Testis (tissue), 3 donors: ENCODE measurements around the gene XAF1. TPM values are rescaled to one million over a fixed set of nuclear protein-coding genes. Genes with fewer than 3 reads are reported as not detected.

Experiments used
- DNase-seq: peaks from one replicate; pipeline ENCODE4 v3.0.0-alpha.2; 2019
- H3K27ac ChIP-seq, 2 donors: fragments of 200-600 bp; sonication (generic); one replicate each; pipeline ENCODE4 v1.5.1; 2019
- H3K27me3 ChIP-seq: fragments of 200-600 bp; sonication (generic); one replicate; pipeline ENCODE4 v1.5.1; 2019
- H3K36me3 ChIP-seq: fragments of 200-600 bp; sonication (generic); one replicate; pipeline ENCODE4 v1.5.1; 2017; ENCODE audit warnings: low read depth; ENCODE audit errors: missing control alignments
- H3K4me1 ChIP-seq: fragments of 200-600 bp; sonication (generic); one replicate; pipeline ENCODE4 v1.5.1; 2019
- H3K4me3 ChIP-seq, 2 donors: fragments of 200-600 bp; sonication (generic); one replicate each; pipeline ENCODE4 v1.5.1; 2017 to 2019
- H3K9me3 ChIP-seq: fragments of 200-600 bp; sonication (generic); one replicate; pipeline ENCODE4 v1.5.1; 2017
- POLR2A ChIP-seq: fragments of 450-650 bp; IDR thresholded peaks from one replicate; pipeline ENCODE4 v1.6.1; 2017; ENCODE audit warnings: antibody characterized with exemption, mild to moderate bottlenecking, moderate library complexity
- WGBS, 2 donors: methylation state at CpG; one replicate each; pipeline ENCODE4 v1.1.5; 2018; 5-methylcytosine and 5-hydroxymethylcytosine counted together
- intact Hi-C: fragments of 100-400 bp; cut with DNase I; formaldehyde crosslinking; loops from one replicate; pipeline ENCODE4 v1.15.1; 2023; ENCODE audit warnings: low total_unique reads
- polyA plus RNA-seq: library from polyadenylated mRNA; stranded (reverse); fragments of 350-450 nt; fragmentation: Illumina TruSeq; extraction: RNeasy Lipid Tissue Mini Kit (QIAGEN cat#74804); gene quantifications from one replicate; pipeline ENCODE4 v1.2.3, GENCODE V29; 2014; ENCODE audit warnings: low read depth, low replicate concordance; ENCODE audit not compliant: insufficient read depth
- total RNA-seq, 2 donors: library from RNA; depleted of rRNA; stranded (reverse); fragments of >200 nt; gene quantifications; one replicate each; pipeline ENCODE4 v1.2.3, GENCODE V29; 2016
- TF ChIP-seq, protein P1 (sequence below), 3 experiments: fragments of 450-650 bp in 2 of 3; fragments of 200-600 bp in 1 of 3; sonication (generic) in 1 of 3; IDR thresholded peaks; one replicate each; pipeline ENCODE4 v1.5.1; 2016 to 2019; ENCODE audit warnings: antibody characterized with exemption in 3 of 3, mild to moderate bottlenecking in 2 of 3, moderate library complexity in 1 of 3

Gene XAF1
- total and polyA plus RNA-seq, 3 donors from 2014 or later = 10.4 to 39.6 (median 26.8) TPM

GRCh38 chr17:6755281-6755680 is 565 bp upstream of the XAF1 start:
- Histone ChIP-seq H3K36me3 (no peaks in the 10 kb centered on the region), H3K27me3 (no peaks in the 10 kb centered on the region), H3K4me1 (peaks cover 30% of the 10 kb centered on the region), H3K27ac (peak overlapping the region; percentile 87 to 91), H3K9me3 (no peaks in the 10 kb centered on the region), H3K4me3 (peak overlapping the region; percentile 43 to 66)
- TF ChIP-seq POLR2A = no peak
- TF ChIP-seq, protein P1, sequence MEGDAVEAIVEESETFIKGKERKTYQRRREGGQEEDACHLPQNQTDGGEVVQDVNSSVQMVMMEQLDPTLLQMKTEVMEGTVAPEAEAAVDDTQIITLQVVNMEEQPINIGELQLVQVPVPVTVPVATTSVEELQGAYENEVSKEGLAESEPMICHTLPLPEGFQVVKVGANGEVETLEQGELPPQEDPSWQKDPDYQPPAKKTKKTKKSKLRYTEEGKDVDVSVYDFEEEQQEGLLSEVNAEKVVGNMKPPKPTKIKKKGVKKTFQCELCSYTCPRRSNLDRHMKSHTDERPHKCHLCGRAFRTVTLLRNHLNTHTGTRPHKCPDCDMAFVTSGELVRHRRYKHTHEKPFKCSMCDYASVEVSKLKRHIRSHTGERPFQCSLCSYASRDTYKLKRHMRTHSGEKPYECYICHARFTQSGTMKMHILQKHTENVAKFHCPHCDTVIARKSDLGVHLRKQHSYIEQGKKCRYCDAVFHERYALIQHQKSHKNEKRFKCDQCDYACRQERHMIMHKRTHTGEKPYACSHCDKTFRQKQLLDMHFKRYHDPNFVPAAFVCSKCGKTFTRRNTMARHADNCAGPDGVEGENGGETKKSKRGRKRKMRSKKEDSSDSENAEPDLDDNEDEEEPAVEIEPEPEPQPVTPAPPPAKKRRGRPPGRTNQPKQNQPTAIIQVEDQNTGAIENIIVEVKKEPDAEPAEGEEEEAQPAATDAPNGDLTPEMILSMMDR (IDR thresholded peaks at IDR 0.05) = no peak
- WGBS, 2 donors = 49 to 52% methylated on average over 5 of the region's 5 CpGs
- DNase-seq = peak; percentile 61
- intact Hi-C loops = no loop called here

GRCh38 chr17:6756425-6757031 is 682 bp downstream of the XAF1 start:
- no peaks in the 10 kb centered on the region for H3K27me3 ChIP-seq
- H3K4me1 ChIP-seq = peaks cover 30% of the 10 kb centered on the region
- H3K9me3 ChIP-seq = no peaks in the 10 kb centered on the region
- TF ChIP-seq, protein P1 (IDR thresholded peaks at IDR 0.05) = no peak
- TF ChIP-seq POLR2A = no peak
- no peak for DNase-seq
- no peaks in the 10 kb centered on the region for H3K36me3 ChIP-seq
- peak overlapping the region; percentile 43 to 66 for H3K4me3 ChIP-seq
- H3K27ac ChIP-seq = peak overlapping the region; percentile 87 to 91
- 54% methylated on average over 13 of the region's 13 CpGs for WGBS, 2 donors
- intact Hi-C loops = no loop called here

GRCh38 chr17:6757747-6758146 is 1.9 kb downstream of the XAF1 start:
- intact Hi-C loops = no loop called here
- Histone ChIP-seq H3K36me3 (no peaks in the 10 kb centered on the region), H3K4me1 (peaks cover 26% of the 10 kb centered on the region), H3K27me3 (no peaks in the 10 kb centered on the region), H3K4me3 (no peak overlapping the region), H3K27ac (no peak overlapping the region), H3K9me3 (no peaks in the 10 kb centered on the region)
- WGBS, 2 donors = 84 to 94% methylated on average over 2 of the region's 2 CpGs
- DNase-seq = no peak
- TF ChIP-seq, protein P1 (IDR thresholded peaks at IDR 0.05) = no peak
- TF ChIP-seq POLR2A = no peak

DNA sequence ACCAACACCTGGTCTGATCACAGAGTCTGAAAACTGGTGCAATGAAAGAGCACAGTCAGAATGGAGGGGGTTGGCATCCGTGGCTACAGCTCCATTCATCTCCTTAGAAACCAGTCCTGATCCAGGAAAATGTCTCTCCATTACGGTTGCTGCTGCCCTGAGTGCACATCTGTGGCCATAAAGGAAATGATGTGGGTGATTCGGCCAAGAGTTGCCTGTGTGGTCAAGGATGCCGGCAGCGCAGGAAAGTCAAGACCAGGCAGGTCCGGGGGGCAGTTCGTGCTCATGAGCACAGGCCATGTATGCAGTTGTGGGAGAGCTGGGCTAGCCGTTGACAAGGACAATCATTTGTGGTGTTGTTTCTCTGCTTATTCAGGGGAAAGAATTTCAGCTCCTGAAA is 5.9 kb downstream of the XAF1 start:
- 87 to 88% methylated on average over 8 of the region's 8 CpGs for WGBS, 2 donors
- Histone ChIP-seq H3K36me3 (no peaks in the 10 kb centered on the region), H3K27me3 (no peaks in the 10 kb centered on the region), H3K9me3 (no peaks in the 10 kb centered on the region), H3K4me1 (peaks cover 5% of the 10 kb centered on the region), H3K4me3 (no peak overlapping the region), H3K27ac (no peak overlapping the region)
- TF ChIP-seq, protein P1 (IDR thresholded peaks at IDR 0.05) = no peak
- TF ChIP-seq POLR2A = no peak
- intact Hi-C loops = no loop called here
- no peak for DNase-seq

- intact Hi-C loops = no loop called here
- 97 to 98% methylated on average over 2 of the region's 2 CpGs for WGBS, 2 donors
- Histone ChIP-seq H3K27me3 (no peaks in the 10 kb centered on the region), H3K9me3 (no peaks in the 10 kb centered on the region), H3K27ac (no peak overlapping the region), H3K4me3 (no peak overlapping the region), H3K36me3 (no peaks in the 10 kb centered on the region), H3K4me1 (no peaks in the 10 kb centered on the region)
- no peak for DNase-seq
- no peak for TF ChIP-seq POLR2A
- TF ChIP-seq, protein P1 (IDR thresholded peaks at IDR 0.05) = no peak
Measured at GRCh38 chr17:6768447-6768846, 12.6 kb downstream of the XAF1 start.
